SK-N-MC (cell line): ENCODE data around the gene PKMYT1.

Experiments used
- DNase-seq: peaks from one replicate; pipeline ENCODE4 v3.0.0-alpha.2; 2011; ENCODE audit warnings: low read depth, low spot score
- H3K27ac ChIP-seq: fragments of 200-600 bp; sonication (generic); 2 replicates; pipeline ENCODE4 v1.5.1; 2016; ENCODE audit warnings: mixed run types
- H3K36me3 ChIP-seq: fragments of 200-600 bp; sonication (generic); 2 replicates; pipeline ENCODE4 v1.6.1; 2017; ENCODE audit warnings: antibody characterized with exemption, low read length, mixed read lengths; ENCODE audit not compliant: insufficient read depth
- H3K4me3 ChIP-seq: fragments of 200-600 bp; sonication (generic); 2 replicates; pipeline ENCODE4 v1.5.1; 2016
- H3K9ac ChIP-seq: fragments of 200-600 bp; sonication (generic); 2 replicates; pipeline ENCODE4 v1.8.0; 2017; ENCODE audit warnings: mixed run types, mixed read lengths; ENCODE audit not compliant: insufficient read length
- H3K9me3 ChIP-seq: fragments of 200-600 bp; sonication (generic); 2 replicates; pipeline ENCODE4 v1.6.1; 2017; ENCODE audit warnings: low read depth, mild to moderate bottlenecking, antibody characterized with exemption, low read length, moderate library complexity, mixed read lengths
- EZH2 ChIP-seq: fragments of 200-600 bp; sonication (generic); IDR thresholded peaks from one replicate; pipeline ENCODE4 v1.6.1; 2017; ENCODE audit warnings: antibody characterized with exemption
- FOXP2 ChIP-seq: optimal IDR thresholded peaks from 2 replicates; pipeline ENCODE3; 2011; ENCODE audit warnings: mild to moderate bottlenecking, moderate library complexity; ENCODE audit not compliant: insufficient read depth; ENCODE audit errors: extremely low read length, control extremely low read depth
- POLR2AphosphoS5 ChIP-seq: IDR thresholded peaks from 2 replicates; pipeline ENCODE4 v1.6.1; 2012; ENCODE audit warnings: mild to moderate bottlenecking, low read depth, low read length, borderline replicate concordance

Gene PKMYT1

DNA sequence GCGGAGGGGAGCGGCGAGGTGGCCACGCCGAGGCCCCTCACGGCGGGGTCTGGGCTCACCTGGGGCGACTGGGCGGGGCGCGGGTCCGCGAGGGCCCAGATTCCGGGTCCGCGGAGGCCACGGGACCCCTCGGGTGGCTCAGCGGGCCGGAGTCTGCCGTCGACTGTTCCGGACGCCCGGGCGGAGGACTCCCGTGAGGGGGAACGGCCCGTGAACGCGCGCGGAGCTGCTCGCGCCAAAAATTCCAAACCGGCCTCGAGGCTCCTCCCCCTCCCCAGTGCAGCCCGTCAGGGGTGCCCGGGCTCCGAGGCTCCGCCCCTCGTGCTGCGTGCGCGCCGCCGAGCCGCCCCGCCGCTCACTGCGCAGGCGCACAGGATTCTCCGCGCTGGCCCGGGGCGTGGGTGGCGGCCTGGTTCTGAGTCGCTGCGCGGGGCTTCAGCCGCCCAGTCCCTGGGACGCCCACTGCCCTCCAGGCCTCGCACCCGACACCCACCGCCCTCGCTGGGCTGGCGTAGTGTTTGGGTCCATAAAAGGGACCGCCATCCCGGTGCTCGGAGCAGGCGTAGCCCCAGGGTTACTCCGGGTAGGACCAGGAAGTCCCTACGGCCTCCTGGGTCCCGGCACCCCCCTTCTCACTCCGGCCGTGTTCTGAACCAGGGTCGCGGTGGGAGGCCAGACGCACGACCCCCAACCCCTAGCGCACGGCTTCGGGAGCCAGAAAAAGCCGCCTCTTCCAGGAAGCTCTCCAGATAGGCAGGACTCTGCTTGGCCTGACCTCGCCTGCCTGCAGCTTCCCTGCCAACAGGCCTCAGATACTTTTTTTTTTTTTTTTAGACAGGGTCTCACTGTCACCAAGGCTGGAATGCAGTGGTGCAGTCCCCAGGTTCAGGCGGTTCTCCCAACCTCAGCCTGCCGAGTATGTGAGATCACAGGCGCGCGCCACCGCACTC lies at the start of gene PKMYT1:
Gene PKMYT1, minus strand, starts transcription at position 220 of the 950 bp plus-strand sequence. CDS start 789 bp downstream, outside the sequence.
- TF ChIP-seq POLR2AphosphoS5 = peak; percentile 91
- no peak for TF ChIP-seq EZH2
- no peak for DNase-seq
- Histone ChIP-seq H3K9ac (peak within 1 kb of the TSS; percentile 92), H3K36me3 (peaks cover 6% of the 10 kb centered on the region; the same call in 1 of the 2 replicates), H3K9me3 (no peaks in the 10 kb centered on the region), H3K4me3 (peak within 1 kb of the TSS; percentile 89), H3K27ac (peak within 1 kb of the TSS; percentile 74; the same call in 1 of the 2 replicates)

- H3K9ac ChIP-seq = no peak overlapping the region
- peaks cover 15% of the 10 kb centered on the region; the same call in 1 of the 2 replicates for H3K36me3 ChIP-seq
- TF ChIP-seq EZH2 (peak; percentile 14), FOXP2 (no peak), POLR2AphosphoS5 (no peak)
- DNase-seq = no peak
- no peak overlapping the region for H3K27ac ChIP-seq
- H3K9me3 ChIP-seq = no peaks in the 10 kb centered on the region
- H3K4me3 ChIP-seq = peak overlapping the region; percentile 72
Observed at GRCh38 chr16:3029491-3030221, 49.4 kb upstream of the PKMYT1 start.

- no peak overlapping the region for H3K9ac ChIP-seq
- H3K4me3 ChIP-seq = peak overlapping the region; percentile 72
- H3K36me3 ChIP-seq = peaks cover 15% of the 10 kb centered on the region; the same call in 1 of the 2 replicates
- DNase-seq = no peak
- no peaks in the 10 kb centered on the region for H3K9me3 ChIP-seq
- H3K27ac ChIP-seq = no peak overlapping the region
- TF ChIP-seq FOXP2 (no peak), POLR2AphosphoS5 (no peak), EZH2 (no peak)
Observed at GRCh38 chr16:3028716-3029319, 48.6 kb upstream of the PKMYT1 start.

GRCh38 chr16:3027983-3028715 lies 47.9 kb upstream of the PKMYT1 start:
- Histone ChIP-seq H3K4me3 (peak overlapping the region; percentile 43), H3K36me3 (peaks cover 15% of the 10 kb centered on the region; the same call in 1 of the 2 replicates), H3K9me3 (no peaks in the 10 kb centered on the region), H3K9ac (no peak overlapping the region), H3K27ac (no peak overlapping the region)
- peak; percentile 51; the same call in 1 of the 2 replicates for TF ChIP-seq POLR2AphosphoS5
- TF ChIP-seq FOXP2 = no peak
- DNase-seq = no peak

DNA sequence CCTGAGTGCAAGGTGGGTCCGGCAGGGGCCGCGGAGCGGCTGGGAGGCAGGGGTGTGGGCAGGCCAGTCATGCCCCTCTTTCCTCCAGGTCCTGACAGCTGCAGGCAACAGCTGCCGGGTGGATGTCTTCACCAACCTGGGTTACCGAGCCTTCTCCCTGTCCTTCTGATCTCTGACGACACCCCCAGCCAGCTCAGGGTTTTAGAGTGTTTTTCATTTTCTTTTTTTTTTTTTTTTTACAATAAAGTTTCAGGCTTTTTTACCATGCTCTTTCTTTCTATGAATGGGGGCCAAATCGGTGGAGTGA lies 47.2 kb upstream of the PKMYT1 start:
- no peak for DNase-seq
- Histone ChIP-seq H3K27ac (no peak overlapping the region), H3K4me3 (no peak overlapping the region), H3K9me3 (no peaks in the 10 kb centered on the region), H3K9ac (no peak overlapping the region), H3K36me3 (peaks cover 15% of the 10 kb centered on the region; the same call in 1 of the 2 replicates)
- TF ChIP-seq FOXP2 (no peak), POLR2AphosphoS5 (no peak), EZH2 (no peak)

GRCh38 chr16:3026609-3027488 lies 46.6 kb upstream of the PKMYT1 start:
- no peaks in the 10 kb centered on the region for H3K9me3 ChIP-seq
- no peak for DNase-seq
- no peak overlapping the region for H3K4me3 ChIP-seq
- TF ChIP-seq EZH2 = no peak
- TF ChIP-seq POLR2AphosphoS5 = no peak
- no peak for TF ChIP-seq FOXP2
- no peak overlapping the region for H3K9ac ChIP-seq
- H3K36me3 ChIP-seq = peaks cover 15% of the 10 kb centered on the region; the same call in 1 of the 2 replicates
- no peak overlapping the region for H3K27ac ChIP-seq

GRCh38 chr16:3026003-3026378 lies 45.7 kb upstream of the PKMYT1 start:
- TF ChIP-seq FOXP2 (no peak), POLR2AphosphoS5 (no peak), EZH2 (no peak)
- Histone ChIP-seq H3K9me3 (no peaks in the 10 kb centered on the region), H3K4me3 (no peak overlapping the region), H3K9ac (no peak overlapping the region), H3K27ac (no peak overlapping the region), H3K36me3 (peaks cover 15% of the 10 kb centered on the region; the same call in 1 of the 2 replicates)
- no peak for DNase-seq
